Skeletal muscle satellite cell (primary cell): ENCODE measurements around the gene SNRNP48.

Source experiments
- H3K27me3 ChIP-seq: 2 replicates; pipeline ENCODE4 v1.7.0; 2013; ENCODE audit warnings: low read length; ENCODE audit not compliant: control insufficient read depth, insufficient read depth
- H3K36me3 ChIP-seq: 2 replicates; pipeline ENCODE4 v1.7.0; 2013; ENCODE audit warnings: mild to moderate bottlenecking, control low read depth, low read length; ENCODE audit not compliant: insufficient read depth
- H3K4me1 ChIP-seq: 2 replicates; pipeline ENCODE4 v1.7.0; 2013; ENCODE audit warnings: low read length; ENCODE audit not compliant: control insufficient read depth, insufficient read depth
- H3K4me2 ChIP-seq: 2 replicates; pipeline ENCODE4 v1.7.0; 2013; ENCODE audit warnings: mild to moderate bottlenecking, low read length
- H3K4me3 ChIP-seq: 2 replicates; pipeline ENCODE4 v1.7.0; 2013; ENCODE audit warnings: low read length
- H3K9ac ChIP-seq: 2 replicates; pipeline ENCODE4 v1.7.0; 2013; ENCODE audit warnings: mild to moderate bottlenecking, low read depth, low read length, moderate library complexity
- H3K9me3 ChIP-seq: replicated peaks from 2 replicates; pipeline ENCODE4 v1.7.0; 2013; ENCODE audit warnings: mild to moderate bottlenecking, control low read depth, low read length

Gene SNRNP48

DNA sequence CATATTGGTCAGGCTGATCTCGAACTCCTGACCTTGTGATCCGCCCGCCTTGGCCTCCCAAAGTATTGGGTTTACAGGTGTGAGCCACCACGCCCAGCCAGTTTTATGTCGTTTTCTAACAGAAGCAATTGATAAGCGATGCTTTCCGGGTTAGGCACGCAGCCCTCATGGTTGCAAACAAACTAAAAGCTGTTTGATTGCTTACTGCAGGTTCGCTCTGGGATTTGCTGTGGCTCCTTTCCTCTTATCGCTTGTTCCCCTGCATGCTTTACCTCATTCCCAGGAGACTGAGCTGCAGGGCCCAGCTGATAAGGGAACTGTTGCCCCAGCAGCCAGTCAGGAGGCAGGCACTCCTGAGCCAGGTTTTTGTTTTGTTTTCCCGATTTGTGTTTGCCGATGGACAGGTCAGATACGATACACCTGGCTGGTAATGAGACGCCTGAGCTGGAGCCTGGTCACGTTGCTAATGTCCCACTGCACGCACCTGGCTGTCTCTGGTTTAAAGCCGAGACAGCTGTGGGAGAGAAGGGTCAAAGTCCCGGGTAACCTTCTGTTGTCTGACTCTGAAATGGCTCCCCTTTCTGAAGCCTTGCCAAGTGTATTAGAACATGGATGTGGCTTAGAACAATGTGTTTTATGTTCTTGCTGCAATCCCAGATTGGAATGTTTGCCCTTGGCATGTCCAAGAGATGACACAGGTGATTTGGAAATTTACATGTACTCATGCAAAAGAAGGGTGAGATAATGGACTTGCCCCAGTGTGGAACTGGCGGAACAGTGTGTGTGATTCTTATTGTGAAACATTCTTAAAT is 28.6 kb upstream of the SNRNP48 start:
- Histone ChIP-seq H3K4me1 (peaks cover 6% of the 10 kb centered on the region), H3K4me3 (no peak overlapping the region), H3K36me3 (no peaks in the 10 kb centered on the region), H3K9ac (no peak overlapping the region), H3K4me2 (no peak overlapping the region), H3K9me3 (no peaks in the 10 kb centered on the region), H3K27me3 (no peaks in the 10 kb centered on the region)

GRCh38 chr6:7562769-7563168 is 27.2 kb upstream of the SNRNP48 start:
- H3K9ac ChIP-seq: no peak overlapping the region
- peaks cover 20% of the 10 kb centered on the region for H3K4me1 ChIP-seq
- no peaks in the 10 kb centered on the region for H3K36me3 ChIP-seq
- no peaks in the 10 kb centered on the region for H3K9me3 ChIP-seq
- H3K4me2 ChIP-seq: no peak overlapping the region
- H3K4me3 ChIP-seq: no peak overlapping the region
- H3K27me3 ChIP-seq: no peaks in the 10 kb centered on the region

- H3K27me3 ChIP-seq: no peaks in the 10 kb centered on the region
- H3K9ac ChIP-seq: no peak overlapping the region
- H3K4me3 ChIP-seq: no peak overlapping the region
- H3K4me1 ChIP-seq: peaks cover 26% of the 10 kb centered on the region
- no peaks in the 10 kb centered on the region for H3K9me3 ChIP-seq
- peaks cover 11% of the 10 kb centered on the region for H3K36me3 ChIP-seq
- no peak overlapping the region for H3K4me2 ChIP-seq
These were observed 23.9 kb upstream of the SNRNP48 start for GRCh38 chr6:7566107-7566506.

- Histone ChIP-seq H3K4me3 (no peak overlapping the region), H3K9ac (no peak overlapping the region), H3K4me2 (no peak overlapping the region), H3K4me1 (peaks cover 26% of the 10 kb centered on the region), H3K9me3 (no peaks in the 10 kb centered on the region), H3K36me3 (peaks cover 17% of the 10 kb centered on the region), H3K27me3 (no peaks in the 10 kb centered on the region)
These were observed 23.3 kb upstream of the SNRNP48 start for GRCh38 chr6:7566617-7567173.

GRCh38 chr6:7568021-7568420 is 22.0 kb upstream of the SNRNP48 start:
- H3K4me3 ChIP-seq: peak overlapping the region; percentile 18
- H3K36me3 ChIP-seq: peaks cover 28% of the 10 kb centered on the region
- H3K9ac ChIP-seq: peak overlapping the region; percentile 58
- peaks cover 26% of the 10 kb centered on the region for H3K4me1 ChIP-seq
- no peaks in the 10 kb centered on the region for H3K9me3 ChIP-seq
- no peaks in the 10 kb centered on the region for H3K27me3 ChIP-seq
- H3K4me2 ChIP-seq: peak overlapping the region; percentile 53

DNA sequence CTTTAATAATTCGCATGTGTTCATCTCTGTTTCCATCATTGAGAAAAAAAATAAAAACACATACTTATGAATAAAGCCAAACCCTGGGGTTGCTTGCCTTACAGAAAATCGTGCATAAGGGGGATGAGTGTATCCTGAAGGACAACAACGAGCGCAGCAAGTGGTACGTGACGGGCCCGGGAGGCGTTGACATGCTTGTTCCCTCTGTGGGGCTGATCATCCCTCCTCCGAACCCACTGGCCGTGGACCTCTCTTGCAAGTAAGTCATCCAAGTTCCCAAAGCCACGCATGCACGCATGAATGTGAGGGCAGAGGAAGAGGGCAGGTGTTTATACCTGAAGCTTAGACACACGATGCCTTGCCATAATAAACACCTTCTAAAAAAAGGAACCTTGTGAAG is 20.9 kb upstream of the SNRNP48 start:
- no peaks in the 10 kb centered on the region for H3K27me3 ChIP-seq
- no peaks in the 10 kb centered on the region for H3K9me3 ChIP-seq
- peaks cover 28% of the 10 kb centered on the region for H3K36me3 ChIP-seq
- H3K4me1 ChIP-seq: peaks cover 26% of the 10 kb centered on the region
- no peak overlapping the region for H3K4me3 ChIP-seq
- no peak overlapping the region for H3K4me2 ChIP-seq
- no peak overlapping the region for H3K9ac ChIP-seq

- Histone ChIP-seq H3K36me3 (peaks cover 31% of the 10 kb centered on the region), H3K4me3 (no peak overlapping the region), H3K27me3 (no peaks in the 10 kb centered on the region)
These were observed 17.6 kb upstream of the SNRNP48 start for GRCh38 chr6:7572213-7572943.

GRCh38 chr6:7574500-7574899 is 15.5 kb upstream of the SNRNP48 start:
- Histone ChIP-seq H3K9ac (no peak overlapping the region), H3K36me3 (peaks cover 36% of the 10 kb centered on the region), H3K9me3 (no peaks in the 10 kb centered on the region), H3K4me1 (no peaks in the 10 kb centered on the region), H3K4me3 (no peak overlapping the region), H3K27me3 (no peaks in the 10 kb centered on the region), H3K4me2 (no peak overlapping the region)

More at GRCh38 chr6:7572213-7572943, 17.6 kb upstream of the SNRNP48 start:
- Histone ChIP-seq H3K4me1 (peaks cover 10% of the 10 kb centered on the region), H3K4me2 (no peak overlapping the region), H3K9ac (no peak overlapping the region), H3K9me3 (no peaks in the 10 kb centered on the region)

DNA sequence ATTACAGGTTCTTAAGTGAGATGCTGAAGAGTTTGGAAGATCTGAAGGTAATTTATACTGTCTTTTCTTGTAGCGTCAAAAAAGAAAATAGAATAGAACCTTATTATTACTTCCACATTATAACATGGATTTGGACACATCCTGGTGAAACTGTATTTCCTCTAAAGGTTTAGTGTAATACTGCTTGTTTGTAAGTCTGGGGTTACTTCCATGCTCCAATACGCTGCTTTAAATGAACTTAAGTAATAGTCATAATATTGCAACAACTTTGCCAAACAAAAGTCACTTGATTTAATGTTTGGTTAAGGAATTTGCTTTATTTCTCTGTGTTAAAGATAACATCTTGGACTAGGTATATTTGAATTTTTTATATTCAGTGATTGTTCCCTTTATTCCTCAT is 11.5 kb upstream of the SNRNP48 start:
- no peak overlapping the region for H3K9ac ChIP-seq
- H3K36me3 ChIP-seq: peaks cover 24% of the 10 kb centered on the region
- no peak overlapping the region for H3K4me3 ChIP-seq
- no peaks in the 10 kb centered on the region for H3K9me3 ChIP-seq
- no peaks in the 10 kb centered on the region for H3K4me1 ChIP-seq
- no peak overlapping the region for H3K4me2 ChIP-seq
- H3K27me3 ChIP-seq: no peaks in the 10 kb centered on the region

GRCh38 chr6:7578931-7579330 is 11.1 kb upstream of the SNRNP48 start:
- peaks cover 28% of the 10 kb centered on the region for H3K36me3 ChIP-seq
- H3K4me1 ChIP-seq: no peaks in the 10 kb centered on the region

GRCh38 chr6:7579851-7580250 is 10.1 kb upstream of the SNRNP48 start:
- H3K9ac ChIP-seq: no peak overlapping the region
- no peak overlapping the region for H3K4me2 ChIP-seq
- H3K9me3 ChIP-seq: no peaks in the 10 kb centered on the region
- H3K4me1 ChIP-seq: no peaks in the 10 kb centered on the region
- H3K27me3 ChIP-seq: no peaks in the 10 kb centered on the region
- no peak overlapping the region for H3K4me3 ChIP-seq
- H3K36me3 ChIP-seq: peaks cover 29% of the 10 kb centered on the region

More at GRCh38 chr6:7578931-7579330, 11.1 kb upstream of the SNRNP48 start:
- Histone ChIP-seq H3K27me3 (no peaks in the 10 kb centered on the region), H3K9me3 (no peaks in the 10 kb centered on the region), H3K4me3 (no peak overlapping the region), H3K4me2 (no peak overlapping the region), H3K9ac (no peak overlapping the region)
